HepG2 (cell line): ENCODE data around the gene WIPF2. TPM values are rescaled to one million over a fixed set of nuclear protein-coding genes. Genes with fewer than 3 reads are reported as not detected.

Experiments
- ATAC-seq: fragments of 200-7000 bp; cut with Tn5 transposase; 3 replicates; pipeline ENCODE4 v1.9.1; 2020; ENCODE audit warnings: mild to moderate bottlenecking, moderate library complexity
- BruUV-seq: library from RNA; stranded (reverse); fragments of 400-500 nt; replicated peaks from 2 replicates; lab custom pipeline; 2021; lab: Mats Ljungman, UMichigan
- CTCF ChIA-PET: fragments of 300-600 bp; formaldehyde crosslinking; extraction: SDS; loops from one replicate; lab custom pipeline; 2021; ENCODE audit warnings: low total read pairs, inconsistent platforms, low intra/inter-chr PET ratio; lab: Yijun Ruan, JAX
- POLR2A ChIA-PET: fragments of 350-600 bp; sonication (Branson Sonifier 250); formaldehyde crosslinking; loops from one replicate; lab custom pipeline; 2020; ENCODE audit warnings: antibody characterized with exemption, inconsistent platforms; lab: Yijun Ruan, JAX
- DNase-seq: peaks from one replicate; pipeline ENCODE4 v3.0.0-alpha.2; 2015; ENCODE audit warnings: low spot score
- FAIRE-seq: peaks from 3 replicates; lab custom pipeline; 2011; peaks lifted over from hg19 to GRCh38; lab: Jason Lieb, UNC
- H2AFZ ChIP-seq: one replicate; pipeline ENCODE4 v1.6.1; 2011; ENCODE audit warnings: low read length, inconsistent platforms
- H3K27ac ChIP-seq: fragments of 300-600 bp; 3 replicates; pipeline ENCODE4 v1.8.0; 2011; ENCODE audit warnings: mixed run types, mild to moderate bottlenecking, mixed read lengths, low read length, inconsistent platforms; ENCODE audit not compliant: insufficient read depth; ENCODE audit errors: extremely low read length
- H3K27me3 ChIP-seq, 2 experiments: fragments of 200-600 bp in 1 of 2; 2 replicates in 1 of 2; 3 replicates in 1 of 2; pipeline versions ENCODE4 v1.6.0 to v1.8.0; 2011; ENCODE audit warnings: low read length in 2 of 2, mild to moderate bottlenecking in 2 of 2, moderate library complexity in 2 of 2, inconsistent platforms in 1 of 2; ENCODE audit not compliant: insufficient read depth in 2 of 2, control insufficient read depth in 1 of 2
- H3K36me3 ChIP-seq, 2 experiments: fragments of 200-600 bp in 1 of 2; replicated peaks in 1 of 2; 2 replicates in 1 of 2; 3 replicates in 1 of 2; pipeline versions ENCODE4 v1.5.1 to v1.8.0; 2011; ENCODE audit warnings: low read length in 2 of 2, inconsistent platforms in 1 of 2; ENCODE audit not compliant: insufficient read depth in 2 of 2, control insufficient read depth in 1 of 2
- H3K4me1 ChIP-seq: 2 replicates; pipeline ENCODE4 v1.5.1; 2012; ENCODE audit warnings: low read length, inconsistent platforms; ENCODE audit not compliant: insufficient read depth
- H3K4me2 ChIP-seq: 2 replicates; pipeline ENCODE4 v1.6.0; 2011; ENCODE audit warnings: low read depth, low read length, inconsistent platforms
- H3K4me3 ChIP-seq, 3 experiments: fragments of 200-600 bp in 1 of 3; sonication (generic), shearing (Covaris generic) in 1 of 3; replicated peaks in 1 of 3; 2 replicates each; pipeline ENCODE4 v1.5.1; 2011 to 2016; ENCODE audit warnings: low read length in 3 of 3, inconsistent platforms in 2 of 3, low read depth in 2 of 3, mild to moderate bottlenecking in 2 of 3, control low read depth in 1 of 3, mixed read lengths in 1 of 3; ENCODE audit not compliant: insufficient read depth in 1 of 3
- H3K79me2 ChIP-seq: one replicate; pipeline ENCODE4 v1.6.1; 2011; ENCODE audit warnings: low read length, inconsistent platforms; ENCODE audit not compliant: insufficient read depth
- H3K9ac ChIP-seq: 2 replicates; pipeline ENCODE4 v1.6.0; 2011; ENCODE audit warnings: mild to moderate bottlenecking, low read depth, low read length, inconsistent platforms; ENCODE audit not compliant: insufficient read depth
- H3K9me3 ChIP-seq: 2 replicates; pipeline ENCODE4 v1.5.1; 2012; ENCODE audit warnings: mild to moderate bottlenecking, low read length
- H4K20me1 ChIP-seq: 2 replicates; pipeline ENCODE4 v1.6.0; 2011; ENCODE audit warnings: inconsistent platforms, mild to moderate bottlenecking, low read length, moderate library complexity; ENCODE audit not compliant: insufficient read depth
- FOSL2 ChIP-seq: sonication (generic); formaldehyde crosslinking; IDR thresholded peaks from 2 replicates; pipeline ENCODE4 v1.4.0; 2020; ENCODE audit warnings: missing genetic modification reagents
- HNF4A ChIP-seq: sonication (generic); formaldehyde crosslinking; IDR thresholded peaks from 2 replicates; pipeline ENCODE4 v1.4.0; 2020; ENCODE audit warnings: missing genetic modification reagents
- MATR3 ChIP-seq: sonication (generic); formaldehyde crosslinking; IDR thresholded peaks from 2 replicates; pipeline ENCODE4 v1.4.0; 2020; ENCODE audit warnings: missing genetic modification reagents
- MED8 ChIP-seq: sonication (generic); formaldehyde crosslinking; IDR thresholded peaks from 2 replicates; pipeline ENCODE4 v1.8.1; 2023; ENCODE audit warnings: mild to moderate bottlenecking, missing genetic modification reagents; ENCODE audit not compliant: insufficient replicate concordance
- MLX ChIP-seq: IDR thresholded peaks from 2 replicates; pipeline ENCODE4 v1.6.1; 2016
- RBM22 ChIP-seq: fragments of 200-400 bp; formaldehyde crosslinking; optimal IDR thresholded peaks from 2 replicates; pipeline ENCODE3; 2017; ENCODE audit warnings: mild to moderate bottlenecking, low read length, moderate library complexity
- SIX4 ChIP-seq: sonication (generic); formaldehyde crosslinking; IDR thresholded peaks from 2 replicates; pipeline ENCODE4 v1.4.0; 2020; ENCODE audit warnings: missing genetic modification reagents
- ZNF567 ChIP-seq: sonication (generic); formaldehyde crosslinking; IDR thresholded peaks from 2 replicates; pipeline ENCODE4 v1.8.1; 2023; ENCODE audit warnings: mild to moderate bottlenecking, missing genetic modification reagents, borderline replicate concordance
- ZNF746 ChIP-seq: sonication (generic); formaldehyde crosslinking; IDR thresholded peaks from 2 replicates; pipeline ENCODE4 v1.8.0; 2022; ENCODE audit warnings: mild to moderate bottlenecking, missing genetic modification reagents
- WGBS: methylation state at CpG from one replicate; pipeline ENCODE4 v1.1.6; 2017; ENCODE audit warnings: low lambda C conversion rate; 5-methylcytosine and 5-hydroxymethylcytosine counted together
- in situ Hi-C: cut with HindIII; loops from 2 replicates; pipeline ENCODE4 v1.10.0; 2017; ENCODE audit warnings: low pct_unique_long_range_greater_than_20kb; ENCODE audit not compliant: extremely low pct_ligation_motif_present
- intact Hi-C: fragments of 100-400 bp; cut with micrococcal nuclease; formaldehyde crosslinking; loops from one replicate; pipeline ENCODE4 v1.10.0; 2022; ENCODE audit not compliant: unreplicated experiment
- polyA plus RNA-seq, 8 experiments: library from polyadenylated mRNA; depleted of rRNA in 3 of 8; stranded (reverse) in 7 of 8; unstranded in 1 of 8; fragments of >200 nt; fragmentation: Illumina TruSeq in 4 of 8; extraction: Trizol in 4 of 8; gene quantifications; 2 replicates each; pipeline versions ENCODE4 v1.2.1 to v1.2.3, GENCODE V29; 2011 to 2016; ENCODE audit warnings: low read depth in 4 of 8, missing spikeins in 1 of 8, mixed read lengths in 1 of 8; ENCODE audit not compliant: insufficient read depth in 1 of 8
- total RNA-seq, 5 experiments: library from RNA; depleted of rRNA; stranded (reverse); fragments of >200 nt; fragmentation: Illumina TruSeq; extraction: Trizol; gene quantifications; 2 replicates each; pipeline ENCODE4 v1.2.3, GENCODE V29; 2016; ENCODE audit warnings: low read depth in 1 of 5
- TF ChIP-seq, protein P1 (sequence below): sonication (generic); formaldehyde crosslinking; conservative IDR thresholded peaks from 2 replicates; pipeline ENCODE4 v1.8.0; 2022; ENCODE audit warnings: low read depth, missing genetic modification reagents
- TF ChIP-seq, protein P2 (sequence below): sonication (generic); formaldehyde crosslinking; IDR thresholded peaks from 2 replicates; pipeline ENCODE4 v1.9.0; 2022; ENCODE audit warnings: low read depth, missing genetic modification reagents
- TF ChIP-seq, protein P3 (sequence below): sonication (generic); formaldehyde crosslinking; IDR thresholded peaks from 2 replicates; pipeline ENCODE4 v1.4.0; 2020; ENCODE audit warnings: mild to moderate bottlenecking, missing genetic modification reagents

The WIPF2 gene
- total and polyA plus RNA-seq, 2 of the 13 experiments (the other 11 are each of a cell fraction or from before 2014, with no cell fraction given) = 7.2 to 10.8 TPM

DNA sequence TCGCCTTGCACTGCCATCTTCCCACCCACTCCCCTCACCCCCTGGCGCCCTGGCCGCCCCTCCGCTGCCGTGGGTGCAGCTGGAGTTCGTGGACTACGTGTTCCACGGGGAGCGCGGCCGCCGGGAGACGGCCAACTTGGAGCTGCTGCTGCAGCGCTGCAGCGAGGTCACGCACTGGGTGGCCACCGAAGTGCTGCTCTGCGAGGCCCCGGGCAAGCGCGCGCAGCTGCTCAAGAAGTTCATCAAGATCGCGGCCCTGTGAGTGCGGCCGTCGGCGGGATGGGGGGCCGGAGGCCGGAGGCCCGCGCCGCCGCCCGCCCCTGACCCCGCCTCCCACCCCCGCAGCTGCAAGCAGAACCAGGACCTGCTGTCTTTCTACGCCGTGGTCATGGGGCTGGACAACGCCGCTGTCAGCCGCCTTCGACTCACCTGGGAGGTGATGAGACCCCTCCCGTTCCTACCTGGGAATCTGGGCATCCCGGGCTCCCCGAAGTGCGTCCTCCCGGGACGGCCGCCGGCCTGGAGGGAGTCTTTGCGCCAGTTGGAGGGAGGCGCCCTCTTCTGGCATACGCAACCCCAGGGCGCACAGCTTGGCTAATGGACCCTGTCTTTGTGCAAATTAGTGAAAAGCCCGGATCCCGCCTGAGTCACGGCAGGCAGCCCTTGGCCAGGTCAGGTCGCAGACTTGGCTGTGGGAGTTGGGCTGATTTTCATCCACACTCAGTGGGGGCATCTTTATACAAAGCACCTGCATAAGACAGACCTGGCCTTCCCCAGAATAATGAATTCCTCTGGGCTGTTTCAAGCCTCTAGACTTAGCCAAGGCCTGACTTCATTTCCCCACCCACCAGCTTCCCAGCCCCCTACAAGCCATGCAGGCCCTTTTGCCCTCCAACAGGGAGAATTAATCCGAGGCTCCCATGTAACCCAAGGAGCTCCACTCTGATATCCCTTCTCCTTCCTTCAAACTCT lies 27.6 kb upstream of the WIPF2 start (continued):
- TF ChIP-seq MED8 (CRISPR knock-in tag) (peak; percentile 40), RBM22 (no peak)

DNA sequence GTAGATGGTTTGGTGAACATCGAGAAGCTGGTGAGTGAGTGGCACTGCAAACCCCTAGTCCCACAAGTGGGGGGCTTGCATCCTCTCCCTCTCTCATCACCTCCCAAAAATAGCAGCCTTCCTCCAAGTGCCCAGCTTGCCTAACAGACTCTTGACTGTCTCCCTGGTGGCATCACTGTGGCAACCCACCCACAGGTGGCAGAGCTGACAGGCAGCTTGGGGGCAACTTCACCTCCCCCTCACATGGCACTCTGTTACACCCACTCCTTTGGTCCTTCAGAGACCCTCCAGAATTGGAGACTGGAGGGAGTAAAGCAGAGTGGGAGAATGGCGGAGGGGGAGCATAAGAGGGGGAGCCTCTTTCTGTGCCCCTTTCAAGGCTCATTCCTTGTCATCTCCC lies 26.1 kb upstream of the WIPF2 start:
- H3K9me3 ChIP-seq = no peaks in the 10 kb centered on the region
- BruUV-seq = no TSS peak
- no peak for ATAC-seq
- no peak for FAIRE-seq
- CTCF ChIA-PET = no interaction called here
- in situ Hi-C loops (no loop called here), intact Hi-C loops (no loop called here)
- H2AFZ ChIP-seq = no peak overlapping the region
- POLR2A ChIA-PET = interaction anchor here (0.8 to 1.4 kb wide), 2 partner anchors 80 to 82 kb away, joined by 3 read pairs; no protein-coding TSS in a partner anchor
- no peaks in the 10 kb centered on the region for H3K36me3 ChIP-seq
- H3K4me2 ChIP-seq = no peak overlapping the region
- no peak for TF ChIP-seq ZNF746 (CRISPR knock-in tag)
- TF ChIP-seq, protein P1, sequence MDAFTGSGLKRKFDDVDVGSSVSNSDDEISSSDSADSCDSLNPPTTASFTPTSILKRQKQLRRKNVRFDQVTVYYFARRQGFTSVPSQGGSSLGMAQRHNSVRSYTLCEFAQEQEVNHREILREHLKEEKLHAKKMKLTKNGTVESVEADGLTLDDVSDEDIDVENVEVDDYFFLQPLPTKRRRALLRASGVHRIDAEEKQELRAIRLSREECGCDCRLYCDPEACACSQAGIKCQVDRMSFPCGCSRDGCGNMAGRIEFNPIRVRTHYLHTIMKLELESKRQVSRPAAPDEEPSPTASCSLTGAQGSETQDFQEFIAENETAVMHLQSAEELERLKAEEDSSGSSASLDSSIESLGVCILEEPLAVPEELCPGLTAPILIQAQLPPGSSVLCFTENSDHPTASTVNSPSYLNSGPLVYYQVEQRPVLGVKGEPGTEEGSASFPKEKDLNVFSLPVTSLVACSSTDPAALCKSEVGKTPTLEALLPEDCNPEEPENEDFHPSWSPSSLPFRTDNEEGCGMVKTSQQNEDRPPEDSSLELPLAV = no peak
- no peak for TF ChIP-seq SIX4 (CRISPR knock-in tag)
- no peak for TF ChIP-seq FOSL2 (CRISPR knock-in tag)
- TF ChIP-seq MLX (CRISPR knock-in tag) = no peak
- TF ChIP-seq ZNF567 (CRISPR knock-in tag) = no peak
- no peak for TF ChIP-seq HNF4A (CRISPR knock-in tag)
- TF ChIP-seq MATR3 (CRISPR knock-in tag) = no peak
- TF ChIP-seq, protein P2, sequence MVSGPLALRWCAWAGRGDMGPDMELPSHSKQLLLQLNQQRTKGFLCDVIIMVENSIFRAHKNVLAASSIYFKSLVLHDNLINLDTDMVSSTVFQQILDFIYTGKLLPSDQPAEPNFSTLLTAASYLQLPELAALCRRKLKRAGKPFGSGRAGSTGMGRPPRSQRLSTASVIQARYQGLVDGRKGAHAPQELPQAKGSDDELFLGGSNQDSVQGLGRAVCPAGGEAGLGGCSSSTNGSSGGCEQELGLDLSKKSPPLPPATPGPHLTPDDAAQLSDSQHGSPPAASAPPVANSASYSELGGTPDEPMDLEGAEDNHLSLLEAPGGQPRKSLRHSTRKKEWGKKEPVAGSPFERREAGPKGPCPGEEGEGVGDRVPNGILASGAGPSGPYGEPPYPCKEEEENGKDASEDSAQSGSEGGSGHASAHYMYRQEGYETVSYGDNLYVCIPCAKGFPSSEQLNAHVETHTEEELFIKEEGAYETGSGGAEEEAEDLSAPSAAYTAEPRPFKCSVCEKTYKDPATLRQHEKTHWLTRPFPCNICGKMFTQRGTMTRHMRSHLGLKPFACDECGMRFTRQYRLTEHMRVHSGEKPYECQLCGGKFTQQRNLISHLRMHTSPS (CRISPR knock-in tag) = no peak
- TF ChIP-seq, protein P3, sequence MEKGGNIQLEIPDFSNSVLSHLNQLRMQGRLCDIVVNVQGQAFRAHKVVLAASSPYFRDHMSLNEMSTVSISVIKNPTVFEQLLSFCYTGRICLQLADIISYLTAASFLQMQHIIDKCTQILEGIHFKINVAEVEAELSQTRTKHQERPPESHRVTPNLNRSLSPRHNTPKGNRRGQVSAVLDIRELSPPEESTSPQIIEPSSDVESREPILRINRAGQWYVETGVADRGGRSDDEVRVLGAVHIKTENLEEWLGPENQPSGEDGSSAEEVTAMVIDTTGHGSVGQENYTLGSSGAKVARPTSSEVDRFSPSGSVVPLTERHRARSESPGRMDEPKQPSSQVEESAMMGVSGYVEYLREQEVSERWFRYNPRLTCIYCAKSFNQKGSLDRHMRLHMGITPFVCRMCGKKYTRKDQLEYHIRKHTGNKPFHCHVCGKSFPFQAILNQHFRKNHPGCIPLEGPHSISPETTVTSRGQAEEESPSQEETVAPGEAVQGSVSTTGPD (CRISPR knock-in tag) = no peak
- TF ChIP-seq, all 625 proteins: peak for 0
- Histone ChIP-seq H3K4me3 (no peak overlapping the region), H4K20me1 (no peaks in the 10 kb centered on the region), H3K4me1 (peaks cover 37% of the 10 kb centered on the region), H3K79me2 (no peaks in the 10 kb centered on the region), H3K9ac (no peak overlapping the region), H3K27me3 (no peaks in the 10 kb centered on the region), H3K27ac (no peak overlapping the region)
- WGBS = 95% methylated on average over 2 of the region's 2 CpGs
- DNase-seq = no peak
